Measurements from ENCODE around the gene DNAJC25. TPM values are rescaled to one million over a fixed set of nuclear protein-coding genes. Genes with fewer than 3 reads are reported as not detected.
A peak's percentile ranks its signal among the peaks of the same experiment; 100 is the strongest.

Gene DNAJC25
- total RNA-seq, 1 experiment from 2014 or later: 6.0 TPM

GRCh38 chr9:111632060-111632459 is 926 bp downstream of the DNAJC25 start:
- Histone ChIP-seq H3K27ac (ENCODE audit: low read length) (peak overlapping the region; percentile 85), H3K4me1 (ENCODE audit: control insufficient read depth, insufficient read depth, low read length) (peaks cover 12% of the 10 kb centered on the region), H3K9me3 (ENCODE audit: control insufficient read depth, insufficient read depth, low read depth, low read length) (no peaks in the 10 kb centered on the region), H3K27me3 (ENCODE audit: control insufficient read depth, insufficient read depth, low read length) (no peaks in the 10 kb centered on the region), H3K4me3 (ENCODE audit: low read depth in 2 of 2, low read length in 2 of 2) (peak overlapping the region; percentile 77 to 86), H3K36me3 (ENCODE audit: control insufficient read depth, insufficient read depth, low read length) (peaks cover 4% of the 10 kb centered on the region; the same call in 1 of the 2 replicates)
- DNase-seq (ENCODE audit: low read depth, low spot score) (no peak), ATAC-seq (no peak)
- in situ Hi-C loops (cut with HindIII; ENCODE audit: low pct_unique_long_range_greater_than_20kb, low sequenced_read_pairs): no loop called here
- intact Hi-C loops (cut with micrococcal nuclease; ENCODE audit: unreplicated experiment): no loop called here
- POLR2A ChIA-PET: no interaction called here
- CTCF ChIA-PET: interaction anchor here (1.1 kb wide), 1 partner anchor 33 kb away, joined by 3 read pairs; the partner anchor contains the start of gene PTGR1
- TF ChIP-seq CTCF (IDR thresholded peaks at IDR 0.05) (no peak), TCF7L2 (IDR thresholded peaks at IDR 0.05; ENCODE audit: low read depth, low read length) (no peak), REST (IDR thresholded peaks at IDR 0.05; ENCODE audit: insufficient read depth in 1 of 2, low read depth in 2 of 2, low read length in 1 of 2) (no peak), POLR2AphosphoS5 (IDR thresholded peaks at IDR 0.05; ENCODE audit: low read depth, low read length) (no peak), SIN3A (IDR thresholded peaks at IDR 0.05; ENCODE audit: borderline replicate concordance, insufficient read depth, low read depth, low read length) (no peak)
- no TSS peak for BruUV-seq (replicated peaks)

GRCh38 chr9:111632695-111633388 is 1.7 kb downstream of the DNAJC25 start:
- peaks cover 4% of the 10 kb centered on the region; the same call in 1 of the 2 replicates for H3K36me3 ChIP-seq (ENCODE audit: control insufficient read depth, insufficient read depth, low read length)
- DNase-seq (ENCODE audit: low read depth, low spot score) (no peak), ATAC-seq (no peak)
- intact Hi-C loops (cut with micrococcal nuclease; ENCODE audit: unreplicated experiment): no loop called here
- CTCF ChIA-PET: no interaction called here
- no TSS peak for BruUV-seq (replicated peaks)
- TF ChIP-seq POLR2AphosphoS5 (IDR thresholded peaks at IDR 0.05; ENCODE audit: low read depth, low read length) (no peak), CTCF (IDR thresholded peaks at IDR 0.05) (no peak), TCF7L2 (IDR thresholded peaks at IDR 0.05; ENCODE audit: low read depth, low read length) (no peak), REST (IDR thresholded peaks at IDR 0.05; ENCODE audit: insufficient read depth in 1 of 2, low read depth in 2 of 2, low read length in 1 of 2) (no peak), SIN3A (IDR thresholded peaks at IDR 0.05; ENCODE audit: borderline replicate concordance, insufficient read depth, low read depth, low read length) (no peak)
- H3K27ac ChIP-seq (ENCODE audit: low read length): peak overlapping the region; percentile 85
- no peaks in the 10 kb centered on the region for H3K27me3 ChIP-seq (ENCODE audit: control insufficient read depth, insufficient read depth, low read length)
- H3K4me3 ChIP-seq (ENCODE audit: low read depth in 2 of 2, low read length in 2 of 2): peak overlapping the region; percentile 77 to 86
- POLR2A ChIA-PET: no interaction called here
- peaks cover 12% of the 10 kb centered on the region for H3K4me1 ChIP-seq (ENCODE audit: control insufficient read depth, insufficient read depth, low read length)
- in situ Hi-C loops (cut with HindIII; ENCODE audit: low pct_unique_long_range_greater_than_20kb, low sequenced_read_pairs): no loop called here
- H3K9me3 ChIP-seq (ENCODE audit: control insufficient read depth, insufficient read depth, low read depth, low read length): no peaks in the 10 kb centered on the region
